Nucleus accumbens (tissue), 56 donors: Measurements from ENCODE around the gene CYP24A1.

ENCODE experiments used
- DNase-seq, 56 donors: peaks; one replicate each; lab custom pipeline; 2025; lab: John Stamatoyannopoulos, UW

CYP24A1 gene

GRCh38 chr20:54204063-54204462 is 30.3 kb upstream of the CYP24A1 start:
- no peak for DNase-seq

DNA sequence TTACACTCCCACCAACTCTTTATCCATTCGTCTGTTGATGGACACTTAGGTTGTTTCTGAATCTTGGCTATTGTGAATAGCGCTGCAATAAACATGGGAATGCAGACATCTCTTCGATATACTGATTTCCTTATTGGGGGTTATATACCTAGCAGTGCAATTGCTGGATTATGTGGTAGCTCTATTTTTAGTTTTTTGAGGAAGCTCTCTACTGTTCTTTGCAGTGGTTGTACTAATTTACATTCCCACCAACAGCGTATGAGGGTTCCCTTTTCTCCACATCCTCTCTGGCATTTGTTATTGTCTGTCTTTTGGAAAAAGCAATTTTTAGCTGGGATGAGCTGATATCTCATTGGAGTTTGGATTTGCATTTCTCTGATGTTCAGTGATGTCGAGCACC is 29.5 kb upstream of the CYP24A1 start:
- DNase-seq: no peak

DNA sequence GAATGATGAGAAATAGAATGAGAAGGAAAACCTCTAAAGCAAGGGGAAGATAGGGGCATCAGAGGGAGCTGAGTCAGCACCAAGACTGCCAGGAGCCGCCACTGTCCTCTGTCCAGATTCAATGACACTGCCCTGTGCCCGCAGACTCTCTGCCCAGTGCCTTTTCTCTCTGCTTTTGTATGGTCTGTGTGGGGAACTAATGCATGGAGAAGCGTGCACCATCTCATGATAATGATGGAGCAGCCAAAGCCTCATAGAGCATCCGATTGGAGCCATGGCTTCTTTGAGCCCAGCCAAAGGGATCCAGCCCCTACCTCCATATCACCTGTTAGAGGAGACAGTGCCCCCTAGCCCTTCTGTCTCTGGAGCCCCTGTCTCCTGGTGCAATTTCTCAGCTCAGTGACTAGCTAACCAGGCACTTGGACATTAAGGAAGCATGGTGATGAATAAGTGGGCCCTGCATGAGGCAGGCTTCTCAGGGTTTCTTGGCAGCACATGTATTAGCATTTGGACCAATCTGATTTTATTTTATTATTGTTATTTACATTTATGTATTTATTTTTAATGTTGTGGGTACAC is 27.6 kb upstream of the CYP24A1 start:
- DNase-seq: no peak

- no peak for DNase-seq
Measured at GRCh38 chr20:54200487-54201267, 26.9 kb upstream of the CYP24A1 start.

DNA sequence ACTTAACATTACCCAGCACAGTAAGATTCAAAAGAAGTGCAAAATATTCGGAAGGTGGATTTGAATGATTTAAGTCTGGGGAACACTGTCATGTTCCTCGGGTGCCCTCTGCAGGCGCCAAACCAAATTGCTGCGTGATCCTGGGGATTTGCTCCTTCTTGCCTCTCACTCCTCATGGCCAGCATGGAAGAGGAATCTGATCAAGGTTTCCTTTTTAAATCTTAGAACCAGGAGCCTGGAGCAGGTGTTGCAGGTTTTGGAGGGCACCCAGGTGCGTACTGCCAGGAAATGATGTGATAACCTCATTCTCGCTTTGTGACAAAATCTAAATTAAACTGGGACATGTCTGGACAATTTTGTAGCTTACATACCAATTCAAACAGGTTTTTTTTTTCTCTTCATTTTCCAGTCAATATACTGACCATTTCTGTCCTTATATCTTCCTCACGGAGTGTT is 26.0 kb upstream of the CYP24A1 start:
- DNase-seq: peak in 51 of 56 donors; percentile 5 to 88 (median 52)

- DNase-seq: no peak
Measured at GRCh38 chr20:54199283-54199682, 25.5 kb upstream of the CYP24A1 start.

DNA sequence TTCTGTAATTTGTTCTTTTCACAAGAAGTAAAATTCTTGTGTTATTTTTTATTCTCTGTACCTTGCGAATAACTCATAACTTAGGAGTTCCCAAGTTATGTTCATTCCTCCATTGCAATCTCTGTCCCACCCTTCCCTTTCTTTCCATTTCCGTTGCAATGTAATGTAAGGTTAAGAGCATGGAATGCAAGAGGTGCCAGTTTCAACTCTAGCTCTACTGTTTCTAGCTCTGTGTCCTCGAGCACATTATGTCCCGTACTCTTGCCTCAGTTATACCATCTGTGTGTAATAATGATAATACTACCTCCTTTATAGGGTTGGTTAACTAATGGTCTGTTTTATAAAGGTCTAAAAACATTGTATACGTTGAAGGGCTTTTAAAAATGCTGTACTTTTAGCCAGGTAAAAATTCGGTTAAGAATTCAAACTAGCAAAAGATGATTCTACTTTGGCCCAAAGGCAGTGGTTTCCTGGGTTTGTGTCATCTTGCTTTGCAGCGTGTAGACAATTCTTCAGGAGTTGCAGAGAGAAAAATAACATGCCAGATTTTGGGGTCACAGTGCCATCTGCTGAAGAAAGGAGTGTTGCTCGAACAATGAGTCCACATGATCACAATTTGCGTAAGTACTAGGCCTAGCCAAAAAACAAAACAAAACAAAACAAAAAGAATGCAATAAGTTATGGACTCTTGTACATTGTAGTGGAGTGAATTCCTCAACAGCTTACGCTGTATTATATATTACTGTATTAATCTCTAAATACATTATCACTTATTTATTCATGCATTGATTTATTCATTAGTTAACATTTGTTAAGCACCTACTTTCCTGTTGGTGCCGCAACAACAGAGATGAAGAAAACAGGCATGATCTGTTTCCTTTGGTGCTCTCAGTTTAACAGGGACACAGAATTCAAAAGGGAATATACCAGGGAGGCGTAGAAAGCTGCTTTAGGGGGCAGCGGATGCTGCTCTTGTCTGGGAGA is 24.1 kb upstream of the CYP24A1 start:
- DNase-seq: peak in 1 of 56 donors; percentile 1

DNA sequence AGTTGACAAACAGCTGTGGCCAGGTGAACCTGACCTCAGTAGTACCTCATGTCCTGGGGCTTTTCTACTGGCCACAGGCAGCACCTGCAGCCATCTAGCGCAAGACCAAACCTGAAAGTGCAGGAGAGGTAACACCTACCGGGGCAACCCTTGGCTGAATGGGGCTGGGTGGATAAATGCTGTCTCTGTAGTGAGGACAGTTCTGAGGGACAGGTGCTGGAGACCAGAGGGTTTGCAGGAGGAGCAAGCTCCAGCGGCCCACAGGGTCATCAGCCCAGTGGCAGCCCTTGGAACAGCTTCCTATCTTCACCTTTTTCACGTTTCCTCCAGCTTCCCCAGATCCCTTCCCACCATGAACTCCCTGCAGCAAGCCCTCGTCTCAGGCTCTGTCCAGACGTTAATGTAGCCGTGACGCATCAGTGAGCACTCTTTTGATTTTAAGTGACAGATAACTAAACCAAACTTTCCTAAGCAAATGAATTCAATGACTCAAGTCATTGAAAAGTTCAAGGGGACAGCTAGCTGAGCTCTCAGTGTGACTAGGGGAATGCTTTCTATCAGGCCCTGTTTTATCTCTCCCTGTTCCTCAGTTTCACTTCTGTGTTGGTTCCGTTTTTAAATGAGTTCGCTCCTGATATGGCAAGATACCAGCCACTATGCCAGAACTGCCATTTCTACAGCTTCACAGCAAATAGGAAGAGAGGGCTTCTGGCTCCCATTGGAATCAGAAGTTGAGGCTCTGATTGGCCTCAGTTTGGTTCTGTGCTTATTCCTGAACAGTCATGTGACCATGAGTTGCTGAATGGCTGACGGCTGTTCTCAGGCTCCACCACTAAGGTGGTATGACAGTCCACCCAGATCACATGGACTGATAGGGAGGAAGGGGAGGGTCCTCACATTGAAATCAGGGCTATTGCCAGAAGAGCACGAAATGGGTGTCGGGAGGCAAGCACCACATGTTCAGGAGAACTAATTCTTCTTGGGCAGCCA is 22.0 kb upstream of the CYP24A1 start:
- DNase-seq: no peak

GRCh38 chr20:54194724-54195438 is 21.1 kb upstream of the CYP24A1 start:
- no peak for DNase-seq

GRCh38 chr20:54193817-54194216 is 20.0 kb upstream of the CYP24A1 start:
- no peak for DNase-seq

DNA sequence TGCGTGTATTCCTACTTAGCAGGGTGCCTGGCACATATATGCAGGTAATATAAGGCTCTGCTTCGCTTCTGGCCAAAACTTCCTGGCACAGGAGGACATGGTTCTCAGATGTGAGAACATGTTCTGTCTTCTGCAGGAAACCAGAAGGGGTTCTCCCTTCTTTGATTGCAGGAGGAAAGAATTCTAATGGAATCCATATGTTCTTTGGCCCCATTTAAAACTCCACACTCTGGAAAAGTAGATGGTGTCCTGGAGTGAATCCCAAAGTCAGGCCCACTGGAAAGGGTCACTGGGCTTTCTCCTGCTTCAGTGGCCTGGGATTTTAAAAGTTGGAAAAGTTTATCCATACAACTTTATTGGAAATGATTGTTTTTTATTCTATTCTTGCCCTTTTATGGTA is 16.4 kb upstream of the CYP24A1 start:
- no peak for DNase-seq

DNA sequence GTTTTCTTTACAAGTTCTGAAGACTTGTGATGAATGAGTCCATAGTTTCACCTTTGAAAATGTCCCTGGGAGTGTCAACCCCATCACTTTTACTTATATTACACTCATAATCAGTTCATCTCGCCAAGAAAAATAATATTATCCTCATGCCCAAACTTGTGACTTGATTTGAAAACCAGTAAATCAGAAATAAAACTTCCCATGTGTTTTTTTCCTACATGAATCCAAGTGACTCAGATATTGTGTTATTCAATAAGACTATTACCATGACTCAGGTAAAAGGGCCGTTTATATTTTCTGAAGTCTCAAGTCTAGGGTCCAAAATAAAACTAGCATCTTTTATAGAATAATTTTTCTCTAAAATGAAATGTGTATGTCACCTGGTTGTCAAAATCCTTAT is 15.8 kb upstream of the CYP24A1 start:
- DNase-seq: no peak

- DNase-seq: no peak
Measured at GRCh38 chr20:54188132-54188849, 14.5 kb upstream of the CYP24A1 start.

GRCh38 chr20:54184904-54185626 is 11.3 kb upstream of the CYP24A1 start:
- peak in 8 of 56 donors; percentile 9 to 43 (median 18) for DNase-seq

DNA sequence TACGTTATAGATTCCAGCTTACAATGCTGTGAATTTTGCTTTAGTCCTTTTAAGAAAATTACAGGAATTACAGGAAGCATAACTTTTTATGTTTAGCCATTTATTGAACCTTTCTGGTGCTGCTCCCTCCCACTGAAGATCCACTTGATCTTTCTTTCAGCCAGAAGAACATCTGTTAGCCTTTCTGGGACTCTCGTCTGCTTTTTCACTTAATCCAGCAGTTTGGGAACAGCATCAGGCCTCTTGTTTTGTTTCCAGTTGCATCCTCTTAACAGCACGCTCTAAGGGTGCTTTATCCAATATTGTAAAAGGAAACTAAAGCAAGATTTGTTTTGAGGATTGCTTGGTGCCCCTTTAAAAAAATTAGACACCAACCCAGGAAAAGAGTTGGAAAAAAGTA is 10.3 kb upstream of the CYP24A1 start:
- no peak for DNase-seq

GRCh38 chr20:54180931-54181330 is 7.1 kb upstream of the CYP24A1 start:
- DNase-seq: no peak

- DNase-seq: no peak
Measured at GRCh38 chr20:54179946-54180345, 6.2 kb upstream of the CYP24A1 start.

DNA sequence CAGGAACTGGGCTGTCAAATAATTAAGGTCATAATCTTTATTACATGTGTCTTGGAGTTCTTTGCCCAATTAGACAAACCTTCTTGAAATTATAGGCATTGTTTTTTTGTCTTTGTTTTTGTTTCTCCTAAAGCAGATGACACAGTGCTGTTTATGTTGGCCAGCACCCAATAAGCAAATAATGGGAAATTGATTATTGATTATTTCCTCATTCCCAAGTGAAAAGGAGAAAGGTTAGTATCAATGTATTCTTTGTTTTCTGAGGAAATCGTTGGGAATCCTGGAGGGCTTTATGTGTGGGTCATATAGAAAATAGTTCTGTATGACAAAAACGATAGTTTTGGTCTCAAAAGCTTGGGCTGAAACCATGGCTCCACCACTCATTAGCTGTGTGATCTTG is 4.5 kb upstream of the CYP24A1 start:
- no peak for DNase-seq
